ENCODE measurements around the gene BLACAT1.

The BLACAT1 gene

DNA sequence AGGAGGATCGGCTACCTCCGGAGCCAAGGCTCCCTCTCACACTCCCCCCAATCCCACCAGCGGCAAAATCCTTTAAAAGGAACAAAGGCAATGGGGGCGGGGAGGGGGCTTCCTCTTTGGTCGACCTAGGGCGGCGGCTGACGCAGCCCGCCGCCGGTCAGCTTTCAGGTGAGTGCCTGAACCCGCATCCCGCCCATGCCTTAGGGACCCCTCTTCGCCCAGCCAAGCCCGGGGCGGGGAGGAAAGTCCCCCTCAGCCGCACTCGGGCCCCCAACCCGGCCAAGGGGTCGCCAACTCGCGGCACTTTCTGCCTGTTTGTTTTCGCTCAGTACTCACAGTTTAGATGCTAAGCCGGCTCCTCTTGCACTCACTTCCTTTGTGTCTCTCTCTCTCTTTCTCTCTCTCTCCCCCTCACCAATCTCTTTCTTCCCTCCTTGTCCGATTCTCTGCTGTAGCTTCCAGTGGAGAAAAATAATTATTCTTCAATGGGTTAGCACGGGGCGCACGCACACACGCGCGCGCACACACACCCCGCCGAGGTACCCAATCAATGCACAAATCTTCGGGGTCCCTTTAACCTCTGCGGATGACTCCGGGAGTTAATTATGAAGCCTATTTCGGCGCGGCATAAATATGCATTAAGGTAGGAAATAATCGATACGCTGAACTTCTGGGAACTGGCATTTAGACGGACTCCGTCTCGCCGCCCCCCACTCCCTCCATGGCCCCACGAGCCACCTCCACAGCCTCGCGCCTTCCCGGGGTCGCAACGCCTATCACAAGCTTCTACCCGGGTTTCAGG lies at the start of gene BLACAT1:
BLACAT1 (minus strand) TSS at position 465 of the 802 bp plus-strand sequence.
- no peak for DNase-seq (ENCODE audit: low spot score)

DNA sequence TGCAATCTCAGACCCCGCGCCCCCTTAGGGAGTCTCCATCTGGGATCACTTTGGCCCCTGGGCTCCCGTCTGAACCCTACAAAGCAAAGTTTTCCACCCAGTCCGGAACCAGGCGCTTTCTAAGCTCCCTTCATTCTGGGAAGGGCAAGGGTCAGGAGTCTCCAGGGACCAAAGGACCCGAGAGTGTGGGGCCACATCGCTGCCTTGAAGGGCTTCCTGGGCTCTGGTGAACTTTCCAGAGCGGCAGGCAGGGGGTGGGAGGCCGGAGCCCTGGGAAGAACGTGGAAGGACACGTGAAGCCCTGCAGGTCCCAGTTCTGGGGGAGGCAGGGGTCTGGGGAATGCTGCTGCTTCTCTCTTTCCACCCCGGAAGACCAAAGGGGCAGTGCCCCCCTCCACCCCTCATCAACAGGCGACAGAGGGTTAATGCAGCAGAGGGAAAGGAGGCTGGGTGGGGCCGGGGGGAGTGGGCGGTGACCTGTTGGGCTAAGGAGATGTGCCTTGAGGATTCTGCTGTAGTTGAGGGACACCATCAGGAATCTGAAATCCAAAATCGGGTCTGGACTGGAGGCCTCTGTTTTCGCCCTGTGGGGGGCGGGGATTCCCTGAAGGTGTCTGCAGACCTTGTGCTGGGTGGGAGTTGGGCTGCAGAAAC lies 49.4 kb upstream of the BLACAT1 start:
- DNase-seq (ENCODE audit: low spot score): no peak

DNA sequence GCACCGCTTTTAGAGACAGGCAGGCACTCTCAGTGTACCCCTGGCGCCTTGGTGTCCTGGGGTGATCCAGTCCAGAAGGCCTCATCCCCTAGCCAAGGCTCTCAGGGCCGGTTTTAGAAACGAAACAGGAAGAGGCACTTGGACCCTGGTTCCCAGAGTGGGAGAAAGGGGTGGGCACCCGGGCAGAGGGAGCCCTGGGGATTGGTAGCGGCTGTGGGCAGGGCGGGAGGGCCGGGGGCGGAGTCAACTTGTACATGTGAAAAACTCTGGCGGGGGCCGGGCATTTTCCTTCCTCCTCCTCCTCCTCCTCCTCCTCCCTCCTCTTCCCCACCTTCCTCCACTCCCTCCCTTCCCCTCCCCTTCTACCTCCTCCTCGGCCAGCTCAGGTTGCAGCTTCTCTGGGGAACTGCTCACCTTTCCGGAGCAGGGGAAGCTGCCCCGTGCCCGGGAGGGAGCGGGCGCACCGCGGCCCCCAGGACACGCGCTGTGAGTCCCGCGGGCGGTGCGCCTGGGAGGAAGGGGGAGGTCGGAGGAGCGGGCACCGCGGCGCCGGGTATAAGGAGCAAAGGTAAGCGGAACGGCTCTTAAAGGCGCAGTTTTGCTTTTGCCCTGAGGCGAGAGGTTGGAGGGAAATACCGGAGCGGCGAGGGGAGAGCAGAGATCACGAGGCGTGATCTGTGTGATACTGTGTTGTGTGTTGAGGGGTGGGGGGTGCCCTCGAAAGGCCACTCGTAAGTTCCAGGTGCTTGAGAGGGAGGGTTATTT lies 48.6 kb upstream of the BLACAT1 start, which contains the start of gene CDK18:
CDK18 (plus strand) TSS at position 359 of the 765 bp plus-strand sequence. CDS start 18,499 bp downstream, outside the sequence.
- peak; percentile 52 for DNase-seq (ENCODE audit: low spot score)

DNA sequence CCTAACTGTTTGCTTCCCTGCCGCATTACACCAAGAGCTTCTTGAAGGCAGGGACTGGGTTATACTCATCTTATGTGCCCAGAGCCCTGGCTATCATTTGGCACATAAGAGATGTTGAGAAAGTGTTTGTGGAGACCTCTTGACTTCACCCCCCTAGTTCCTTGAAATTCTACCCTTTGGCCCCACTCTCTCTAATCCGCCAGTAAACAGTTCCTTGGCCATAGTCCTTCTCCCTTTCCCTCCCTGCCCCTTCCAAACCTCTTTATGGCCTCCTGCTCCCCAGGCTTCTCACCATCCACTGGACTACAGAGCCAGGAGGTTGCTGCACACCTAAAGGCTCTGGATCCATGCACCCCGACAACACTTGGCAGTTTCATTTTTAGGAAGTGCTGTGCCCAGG lies 47.1 kb upstream of the BLACAT1 start:
- no peak for DNase-seq (ENCODE audit: low spot score)

DNA sequence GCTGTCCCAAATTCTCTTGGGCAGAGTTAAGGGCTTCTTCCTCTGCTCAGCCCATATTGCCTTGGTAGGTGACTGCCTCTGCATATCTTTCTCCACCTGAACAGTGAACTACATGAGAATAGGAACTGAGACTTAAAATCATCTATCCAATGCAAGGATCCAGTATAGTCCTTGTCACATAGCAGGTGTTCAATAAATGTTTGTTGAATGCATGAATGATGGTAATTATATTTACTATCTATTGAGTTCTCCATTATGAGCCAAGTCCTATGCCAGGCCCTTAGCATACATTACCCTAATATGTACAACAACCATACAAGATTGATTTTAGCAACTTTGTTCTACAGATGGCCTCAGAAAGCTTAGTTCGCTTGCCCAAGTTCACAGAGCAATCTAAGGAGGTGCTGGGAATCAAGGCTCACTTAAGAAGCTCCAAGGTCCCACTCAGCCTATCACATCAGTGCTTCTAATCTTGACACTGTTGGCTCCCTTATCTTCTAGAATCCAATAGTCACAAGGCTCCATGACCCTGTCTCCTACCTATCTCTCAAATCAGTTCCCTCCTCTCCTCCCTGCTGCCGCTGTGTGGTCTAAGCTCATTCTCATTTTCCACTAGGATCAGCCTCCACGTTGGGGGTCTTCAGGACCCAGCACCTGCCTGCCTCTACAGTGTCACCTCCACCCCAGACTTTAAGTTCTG lies 46.4 kb upstream of the BLACAT1 start:
- no peak for DNase-seq (ENCODE audit: low spot score)

DNA sequence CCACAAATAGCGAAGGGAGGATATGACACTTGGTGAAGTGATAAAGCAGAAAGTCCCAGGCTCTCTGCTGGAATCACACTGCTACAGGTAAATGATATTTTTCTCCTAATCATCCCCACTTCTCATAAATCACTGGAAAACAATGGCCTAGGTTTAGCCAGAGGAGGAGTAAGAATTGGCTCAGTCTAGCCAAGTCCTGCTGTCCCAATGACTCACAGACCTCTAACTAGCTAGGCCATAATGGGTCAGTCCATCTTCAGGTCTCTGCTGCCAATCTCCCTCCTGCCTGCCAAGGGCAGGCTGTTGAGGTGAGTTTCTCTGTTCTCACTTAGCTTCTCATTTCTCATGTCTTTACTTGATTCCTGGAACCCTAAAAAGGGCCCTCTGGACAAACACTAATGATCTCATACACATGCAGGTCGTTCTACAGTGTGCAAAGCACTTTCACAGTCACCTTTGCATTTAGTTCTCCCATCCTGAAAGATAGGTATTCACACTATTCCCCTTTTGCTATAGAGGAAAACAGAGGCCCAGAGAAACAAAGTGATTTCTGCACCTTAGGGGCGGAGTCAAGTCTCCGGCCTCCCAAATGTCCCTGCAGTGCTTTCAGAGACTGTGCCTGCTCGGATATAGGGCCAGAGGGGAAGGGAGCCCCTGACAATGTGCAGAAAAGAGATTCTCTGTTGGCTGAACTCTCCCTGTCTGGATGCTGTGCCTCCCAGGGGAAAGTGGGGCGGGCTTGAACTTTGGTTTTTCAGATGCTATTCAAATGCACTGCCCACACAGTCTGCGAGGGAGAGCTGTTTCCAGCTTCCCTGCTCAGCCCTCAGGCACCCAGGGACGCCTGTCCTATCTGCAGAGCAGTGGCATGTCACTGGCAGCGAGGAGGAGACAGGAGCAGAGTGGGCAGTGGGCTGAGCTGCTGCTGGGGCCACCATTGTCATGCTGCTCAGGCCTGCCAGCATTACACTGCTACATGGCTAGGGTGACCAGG lies 44.7 kb upstream of the BLACAT1 start:
- no peak for DNase-seq (ENCODE audit: low spot score)

DNA sequence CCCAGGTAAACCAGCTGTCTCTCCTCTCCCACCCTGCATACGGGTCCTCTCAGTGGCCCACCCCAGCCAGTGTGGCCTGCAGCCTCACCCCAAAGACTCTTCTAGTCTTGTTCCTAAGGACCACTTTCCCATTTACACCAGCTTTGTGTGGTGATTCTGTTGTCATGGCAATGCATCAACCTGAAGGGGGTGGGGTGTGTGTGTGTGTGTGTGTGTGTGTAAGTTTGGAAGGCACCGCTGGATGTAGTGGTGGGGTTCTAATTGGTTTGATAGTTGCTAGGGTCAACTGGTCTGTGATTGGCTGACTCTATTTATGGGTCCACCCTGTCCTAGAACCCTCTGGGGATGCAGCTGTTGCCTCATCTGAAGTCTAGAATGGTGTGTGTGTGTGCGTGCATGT lies 43.9 kb upstream of the BLACAT1 start:
- no peak for DNase-seq (ENCODE audit: low spot score)

DNA sequence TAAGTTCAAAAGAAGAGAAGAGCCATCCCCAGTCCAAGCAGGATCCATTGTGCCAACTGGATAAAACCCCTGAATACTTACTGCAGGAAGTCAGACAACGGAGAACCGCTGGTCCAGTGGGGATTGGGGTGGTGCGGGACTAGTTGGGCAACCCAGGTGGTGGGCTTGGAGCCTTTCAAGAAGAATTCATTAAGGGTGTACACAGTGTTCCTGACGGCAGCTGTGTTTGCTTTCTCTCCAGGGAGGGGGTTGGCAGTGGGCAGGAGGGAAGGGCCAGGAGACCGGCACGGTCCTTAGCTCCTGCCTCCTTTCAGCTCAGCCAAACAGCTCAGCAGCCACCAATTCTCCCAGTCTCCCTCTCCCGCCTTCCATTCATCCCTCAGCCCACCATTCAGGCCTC lies 41.5 kb upstream of the BLACAT1 start:
- DNase-seq (ENCODE audit: low spot score): no peak

DNA sequence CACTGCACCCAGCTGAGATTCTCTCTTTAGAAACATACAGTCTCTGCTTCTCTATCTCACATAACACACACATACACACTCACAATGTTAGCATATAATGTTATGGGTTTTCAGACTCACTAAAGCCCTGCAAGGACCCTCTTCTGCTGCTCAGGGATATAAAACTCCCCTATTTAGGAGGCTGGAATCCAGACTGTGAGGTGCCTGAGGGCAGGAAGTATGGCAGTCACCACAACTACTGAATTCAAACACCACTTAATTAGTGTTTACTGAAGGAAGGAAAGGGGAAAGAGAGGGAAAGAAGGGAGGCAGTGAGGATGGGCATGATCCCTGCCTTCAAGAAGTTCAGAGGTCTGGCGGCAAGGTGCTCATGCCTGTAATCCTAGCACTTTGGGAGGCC lies 40.8 kb upstream of the BLACAT1 start:
- DNase-seq (ENCODE audit: low spot score): no peak

DNA sequence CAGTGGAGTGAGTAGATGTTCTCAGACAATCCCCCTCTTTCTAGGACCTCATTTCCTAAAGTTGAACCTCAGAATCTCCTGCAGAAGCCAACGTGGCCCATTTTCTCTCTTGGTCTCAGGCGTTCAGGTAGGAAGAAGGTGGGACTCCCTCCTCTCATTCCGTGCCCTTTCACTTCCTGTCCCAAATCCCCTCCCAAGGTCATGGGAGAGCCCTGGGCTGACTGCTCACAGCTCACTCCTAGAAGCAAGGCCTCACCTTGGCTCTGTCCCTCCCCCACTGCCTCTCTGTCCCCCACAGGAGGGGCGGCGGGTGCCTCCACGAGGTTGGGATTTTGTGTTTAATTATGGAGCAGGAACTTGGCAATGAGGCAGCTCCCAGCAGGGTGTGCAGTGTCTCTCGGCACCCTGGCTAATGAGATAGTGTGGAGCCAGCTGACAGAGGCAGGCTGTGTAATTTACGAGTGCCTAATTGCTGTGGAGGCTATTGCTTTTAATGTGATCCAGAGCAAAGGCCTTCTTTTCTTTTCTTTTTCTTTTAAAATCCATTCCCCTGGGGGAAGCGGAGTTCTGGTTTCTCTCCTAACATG lies 39.5 kb upstream of the BLACAT1 start:
- DNase-seq (ENCODE audit: low spot score): no peak

DNA sequence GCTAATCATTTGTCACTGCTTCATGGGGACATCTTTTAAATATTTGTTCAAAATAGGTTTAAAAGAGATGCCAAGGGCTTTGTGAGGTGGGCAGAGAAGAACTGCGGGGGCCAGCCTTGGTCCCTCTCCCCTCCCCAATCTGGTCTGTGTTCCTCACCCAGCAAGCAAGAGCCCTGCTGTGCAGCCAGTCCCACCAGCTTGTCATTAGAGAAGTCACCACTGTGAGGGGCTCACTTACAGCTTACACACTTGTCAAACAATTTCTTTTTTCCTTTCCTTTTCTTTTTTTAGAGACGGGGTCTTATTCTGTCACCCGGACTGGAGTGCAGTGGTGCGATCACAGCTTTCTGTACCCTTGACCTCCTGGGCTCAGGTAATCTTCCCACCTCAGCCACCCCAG lies 38.3 kb upstream of the BLACAT1 start:
- DNase-seq (ENCODE audit: low spot score): no peak

DNA sequence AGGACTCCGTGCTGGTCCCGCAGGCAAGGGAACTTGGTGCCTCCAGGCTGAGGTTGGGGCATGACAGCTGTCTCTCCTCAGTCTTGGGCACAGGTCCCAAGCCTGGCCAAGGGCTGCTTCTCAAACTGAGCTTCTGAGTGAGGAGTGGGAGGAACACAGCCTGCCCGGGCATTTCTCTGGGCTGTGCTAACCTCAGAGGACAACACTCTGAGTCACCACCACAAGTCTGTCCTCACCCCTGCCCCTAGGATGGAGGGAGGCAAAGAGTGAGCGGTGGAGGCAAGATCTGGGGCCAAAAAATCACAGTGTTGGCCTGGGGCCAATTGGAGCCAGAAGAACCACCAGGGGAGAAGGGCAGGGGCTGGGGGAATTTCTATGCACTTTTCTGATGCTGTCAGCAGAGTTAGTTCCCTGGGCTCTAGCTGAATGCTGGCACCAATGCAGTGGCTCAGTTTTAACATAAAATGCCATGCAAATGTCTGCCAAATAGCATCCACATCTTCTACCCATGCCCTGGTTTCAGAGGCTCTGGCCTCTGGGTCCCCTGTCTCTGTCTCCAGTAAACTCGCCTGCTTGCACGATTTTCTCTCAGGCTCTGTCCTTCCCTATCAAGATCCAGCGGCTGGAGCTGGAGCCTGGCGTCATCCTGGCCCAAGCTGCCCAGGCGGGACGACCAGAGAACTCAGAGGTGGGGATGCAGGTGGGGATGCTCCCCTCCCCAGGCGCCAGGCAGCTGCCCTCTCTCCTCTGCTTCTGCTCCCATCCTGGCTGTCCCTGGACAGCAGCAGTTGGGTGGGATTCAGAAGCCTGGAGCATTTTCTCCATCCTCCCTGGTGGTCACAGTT lies 37.6 kb upstream of the BLACAT1 start:
- no peak for DNase-seq (ENCODE audit: low spot score)

DNA sequence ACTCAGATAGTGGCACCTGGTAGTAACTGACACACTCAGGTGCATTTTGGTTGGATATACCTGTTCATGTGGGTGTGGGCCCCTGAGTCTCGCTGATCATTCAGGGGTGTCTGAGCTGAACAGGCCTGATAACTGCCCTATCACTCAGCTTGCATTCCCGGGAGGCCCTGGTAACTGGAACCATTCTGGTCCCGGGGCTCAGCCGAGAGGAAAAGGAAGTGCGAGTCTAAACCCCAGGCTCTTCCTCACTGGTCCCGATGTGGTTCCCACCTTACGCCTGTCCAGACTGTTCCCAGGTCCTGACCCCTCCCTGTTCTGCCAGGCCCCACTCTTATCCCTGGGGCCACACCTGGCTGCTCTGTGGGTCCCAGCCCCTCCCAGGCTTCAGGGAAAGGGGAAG lies 36.9 kb upstream of the BLACAT1 start:
- DNase-seq (ENCODE audit: low spot score): no peak

DNA sequence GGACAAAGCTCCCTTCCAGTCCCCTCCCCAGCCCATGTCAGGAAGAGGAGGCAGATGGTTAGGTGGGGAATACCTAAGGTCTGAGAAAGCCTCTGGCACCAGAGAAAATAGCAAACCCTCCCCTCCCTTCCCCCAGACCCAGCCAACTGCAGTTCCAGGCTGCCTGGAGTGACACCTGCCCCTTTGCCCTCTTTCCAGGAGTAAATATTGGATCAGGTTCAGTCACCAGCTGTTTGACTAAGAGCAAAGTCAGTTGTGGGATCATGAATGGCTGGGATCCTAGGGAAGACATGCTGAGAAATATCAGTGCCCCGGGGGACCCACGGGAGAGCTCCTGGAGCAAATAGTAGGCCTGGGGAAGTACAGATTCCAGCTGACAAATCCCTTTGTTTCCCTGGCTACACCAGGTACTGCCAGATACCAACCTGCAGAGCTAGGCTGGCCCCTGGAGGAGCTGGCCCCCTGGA lies 36.4 kb upstream of the BLACAT1 start:
- DNase-seq (ENCODE audit: low spot score): no peak

DNA sequence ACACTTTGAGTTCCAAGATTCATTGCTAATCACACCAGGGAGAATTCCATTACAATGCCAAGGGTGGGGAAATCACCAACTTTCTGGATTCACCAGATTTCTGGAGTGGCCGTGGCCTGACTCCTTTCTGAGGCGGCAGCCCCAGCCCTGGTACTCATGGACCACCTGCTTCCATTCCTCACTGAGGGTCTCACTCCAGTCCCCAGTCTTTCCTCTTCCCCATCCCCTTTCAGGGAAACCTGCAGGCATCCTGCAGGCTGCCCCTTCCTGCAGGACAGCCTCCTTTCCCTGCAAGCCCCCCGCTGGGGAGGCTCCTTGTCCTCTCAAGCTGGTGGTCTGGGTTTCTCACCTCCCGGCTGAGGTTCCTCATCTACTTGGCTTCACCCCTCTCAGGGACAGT lies 35.9 kb upstream of the BLACAT1 start:
- DNase-seq (ENCODE audit: low spot score): no peak

DNA sequence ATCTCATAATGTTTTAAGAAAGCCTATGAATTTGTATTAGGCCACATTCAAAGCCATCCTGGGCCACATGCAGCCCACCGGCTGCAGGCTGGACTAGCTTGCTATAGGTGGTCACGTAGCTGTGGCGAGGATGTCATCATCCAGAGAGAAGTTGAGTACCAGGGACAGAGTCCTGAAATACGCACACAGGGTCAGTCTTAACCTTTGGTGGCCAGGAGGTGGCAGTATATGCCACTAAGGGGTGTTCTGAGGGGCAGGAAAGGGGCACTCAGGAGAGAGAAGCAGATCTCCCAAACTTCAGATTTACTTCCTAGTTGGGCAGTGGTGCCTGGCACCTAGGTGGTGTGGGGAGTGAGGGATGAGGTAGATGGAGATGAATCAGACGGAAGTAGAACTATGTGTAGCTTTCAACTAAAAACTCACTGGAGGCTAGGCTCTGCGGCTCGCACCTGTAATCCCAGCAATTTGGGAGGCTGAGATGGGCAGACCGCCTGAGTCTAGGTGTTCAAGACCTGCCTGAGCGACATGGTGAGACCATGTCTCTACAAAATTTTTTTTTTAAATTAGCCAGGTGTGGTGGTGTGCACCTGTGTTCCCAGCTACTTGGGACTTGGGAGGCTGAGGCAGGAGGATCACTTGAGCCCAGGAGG lies 32.4 kb upstream of the BLACAT1 start:
- DNase-seq (ENCODE audit: low spot score): peak; percentile 43

DNA sequence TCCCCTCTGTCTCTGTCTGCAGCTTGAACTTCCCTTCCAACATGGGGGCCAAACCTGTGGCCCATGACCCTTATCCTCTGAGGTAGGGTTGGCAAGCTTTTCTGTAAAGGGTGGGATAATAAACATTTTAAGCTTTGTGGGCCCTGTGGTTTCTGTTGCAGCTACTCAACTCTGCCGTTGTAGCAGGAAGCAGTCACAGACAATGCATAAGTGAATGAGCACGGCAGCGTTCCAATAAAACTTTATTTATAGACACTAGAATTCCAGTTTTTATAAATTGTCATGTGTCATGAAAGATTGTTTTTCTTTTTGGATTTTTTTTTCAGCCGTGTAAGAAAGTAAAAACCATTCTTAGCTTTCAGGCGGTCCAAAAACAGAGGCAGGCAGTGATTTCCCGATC lies 30.4 kb upstream of the BLACAT1 start:
- DNase-seq (ENCODE audit: low spot score): no peak

DNA sequence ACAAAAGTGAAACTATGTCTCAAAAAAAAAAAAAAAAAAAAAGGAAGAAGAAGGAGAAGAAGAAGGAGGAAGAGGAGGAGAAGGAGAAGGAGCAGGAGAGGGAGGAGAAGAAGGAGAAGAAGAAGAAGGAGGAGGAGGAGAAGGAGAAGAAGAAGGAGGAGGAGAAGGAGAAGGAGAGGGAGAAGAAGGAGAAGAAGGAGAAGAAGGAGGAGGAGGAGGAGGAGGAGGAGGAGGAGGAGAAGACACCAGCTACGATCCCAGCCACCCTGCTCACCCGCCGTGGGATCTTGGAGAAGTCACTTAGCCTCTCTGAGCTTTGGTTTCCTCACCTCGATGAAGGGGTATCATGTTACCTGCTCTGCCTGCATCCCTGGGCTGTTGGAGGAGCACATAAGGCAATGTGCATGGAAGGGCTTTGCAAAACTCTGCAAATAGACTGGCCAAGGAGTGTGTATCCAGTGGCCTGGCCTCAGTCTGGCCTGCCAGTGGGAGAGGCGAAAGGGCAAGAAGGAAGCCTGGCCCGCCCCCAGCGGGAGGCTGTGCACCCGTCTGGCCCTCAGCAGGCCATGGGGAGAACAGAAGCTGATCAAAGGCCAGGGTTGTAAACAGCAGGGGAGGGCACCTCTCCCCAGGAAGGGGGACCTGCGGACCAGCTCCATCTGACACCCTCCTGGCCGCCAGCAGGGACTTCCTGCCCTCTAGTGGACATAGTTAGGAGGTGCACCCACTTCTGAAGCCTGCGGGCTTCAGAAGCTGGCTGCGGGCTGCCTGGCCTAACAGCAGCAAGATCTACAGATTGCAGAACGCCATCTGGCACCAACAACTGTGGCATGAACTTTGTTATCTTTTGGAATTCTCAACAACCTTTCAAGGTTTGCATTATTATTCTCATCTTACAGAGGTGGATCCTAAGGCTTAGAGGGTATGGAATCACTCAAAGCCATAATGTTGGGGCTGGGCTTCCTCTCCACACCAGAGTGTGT lies 29.4 kb upstream of the BLACAT1 start:
- peak; percentile 70 for DNase-seq (ENCODE audit: low spot score)
